Measurements from ENCODE around the gene SPATA3. TPM values are rescaled to one million over a fixed set of nuclear protein-coding genes. Genes with fewer than 3 reads are reported as not detected.
"Not testable (repeated sequence)": the region's sequence is repeated elsewhere in the genome, so short reads cannot be mapped to it uniquely, and the experiment has no call there.

Gene SPATA3
- polyA plus RNA-seq, 2 of the 4 experiments (the other 2 are of a cell fraction): not detected

GRCh38 chr2:231001921-231002320 is 6.0 kb downstream of the SPATA3 start:
- WGBS (ENCODE audit: missing lambda C conversion rate): 61% methylated on average over 4 of the region's 4 CpGs
- no peak overlapping the region for H3K4me2 ChIP-seq
- ChIA-PET CTCF (interaction anchor here (0.5 to 5.0 kb wide), 4 partner anchors 15 to 999 kb away, joined by 3 to 16 read pairs (median 7); no protein-coding TSS in a partner anchor), POLR2A (no interaction called here)
- DNase-seq (ENCODE audit: low read depth in 1 of 2, low spot score in 1 of 2): no peak
- no peak for ATAC-seq
- no peak overlapping the region for H3K27ac ChIP-seq
- no peak for FAIRE-seq
- H3K4me1 ChIP-seq: no peaks in the 10 kb centered on the region
- H3K9me3 ChIP-seq: peaks cover 2% of the 10 kb centered on the region; the same call in 1 of the 3 replicates
- H3K4me3 ChIP-seq: no peak overlapping the region
- TF ChIP-seq POLR2AphosphoS2 (conservative IDR thresholded peaks at IDR 0.05; ENCODE audit: low read length) (no peak), FOSB (CRISPR knock-in tag; IDR thresholded peaks at IDR 0.05) (no peak), KDM5A (IDR thresholded peaks at IDR 0.05) (no peak)
- TF ChIP-seq, protein P1, sequence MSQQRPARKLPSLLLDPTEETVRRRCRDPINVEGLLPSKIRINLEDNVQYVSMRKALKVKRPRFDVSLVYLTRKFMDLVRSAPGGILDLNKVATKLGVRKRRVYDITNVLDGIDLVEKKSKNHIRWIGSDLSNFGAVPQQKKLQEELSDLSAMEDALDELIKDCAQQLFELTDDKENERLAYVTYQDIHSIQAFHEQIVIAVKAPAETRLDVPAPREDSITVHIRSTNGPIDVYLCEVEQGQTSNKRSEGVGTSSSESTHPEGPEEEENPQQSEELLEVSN (IDR thresholded peaks at IDR 0.05; ENCODE audit: borderline replicate concordance, low read depth): no peak

- ATAC-seq (no peak), FAIRE-seq (no peak), DNase-seq (ENCODE audit: low read depth in 1 of 2, low spot score in 1 of 2) (no peak)
- Histone ChIP-seq H3K27ac (no peak overlapping the region), H3K4me3 (no peak overlapping the region), H3K4me1 (no peaks in the 10 kb centered on the region), H3K9me3 (peaks cover 2% of the 10 kb centered on the region; the same call in 1 of the 3 replicates), H3K4me2 (no peak overlapping the region)
- 56% methylated on average over 9 of the region's 10 CpGs for WGBS (ENCODE audit: missing lambda C conversion rate)
- ChIA-PET POLR2A (no interaction called here), CTCF (interaction anchor here (0.5 to 5.0 kb wide), 4 partner anchors 16 to 1000 kb away, joined by 3 to 16 read pairs (median 7); no protein-coding TSS in a partner anchor)
- no peak for TF ChIP-seq MAFK (IDR thresholded peaks at IDR 0.05; ENCODE audit: partially characterized antibody)
- TF ChIP-seq POLR2AphosphoS2 (conservative IDR thresholded peaks at IDR 0.05; ENCODE audit: low read length): no peak
- TF ChIP-seq, protein P2, sequence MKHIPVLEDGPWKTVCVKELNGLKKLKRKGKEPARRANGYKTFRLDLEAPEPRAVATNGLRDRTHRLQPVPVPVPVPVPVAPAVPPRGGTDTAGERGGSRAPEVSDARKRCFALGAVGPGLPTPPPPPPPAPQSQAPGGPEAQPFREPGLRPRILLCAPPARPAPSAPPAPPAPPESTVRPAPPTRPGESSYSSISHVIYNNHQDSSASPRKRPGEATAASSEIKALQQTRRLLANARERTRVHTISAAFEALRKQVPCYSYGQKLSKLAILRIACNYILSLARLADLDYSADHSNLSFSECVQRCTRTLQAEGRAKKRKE (CRISPR knock-in tag; IDR thresholded peaks at IDR 0.05; ENCODE audit: low read depth): no peak
- TF ChIP-seq SMC3 (IDR thresholded peaks at IDR 0.05): no peak
- no peak for TF ChIP-seq RFX5 (IDR thresholded peaks at IDR 0.05)
- TF ChIP-seq ZSCAN20 (CRISPR knock-in tag; IDR thresholded peaks at IDR 0.05): no peak
- no peak for TF ChIP-seq FOSB (CRISPR knock-in tag; IDR thresholded peaks at IDR 0.05)
- TF ChIP-seq HOXB5 (CRISPR knock-in tag; IDR thresholded peaks at IDR 0.05): no peak
- no peak for TF ChIP-seq HOXB13 (CRISPR knock-in tag; IDR thresholded peaks at IDR 0.05; ENCODE audit: low read depth)
- no peak for TF ChIP-seq TFCP2L1 (CRISPR knock-in tag; IDR thresholded peaks at IDR 0.05)
- no peak for TF ChIP-seq MAX (IDR thresholded peaks at IDR 0.05)
- no peak for TF ChIP-seq EHMT2 (IDR thresholded peaks at IDR 0.05; ENCODE audit: low read depth)
- no peak for TF ChIP-seq ESRRA (IDR thresholded peaks at IDR 0.05; ENCODE audit: borderline replicate concordance, low read length)
Observed at GRCh38 chr2:231002641-231003040, 6.7 kb downstream of the SPATA3 start.

- no peak for DNase-seq (ENCODE audit: low read depth in 1 of 2, low spot score in 1 of 2)
- Histone ChIP-seq H3K4me2 (no peak overlapping the region), H3K9me3 (peaks cover 2% of the 10 kb centered on the region; the same call in 1 of the 3 replicates), H3K4me3 (no peak overlapping the region), H3K4me1 (no peaks in the 10 kb centered on the region), H3K27ac (no peak overlapping the region)
- TF ChIP-seq CEBPB (IDR thresholded peaks at IDR 0.05) (no peak), FOXS1 (CRISPR knock-in tag; IDR thresholded peaks at IDR 0.05) (no peak), ZC3H11A (IDR thresholded peaks at IDR 0.05) (no peak), MAFK (IDR thresholded peaks at IDR 0.05; ENCODE audit: partially characterized antibody) (no peak), NR3C1 (IDR thresholded peaks at IDR 0.05) (no peak), HOXA7 (CRISPR knock-in tag; IDR thresholded peaks at IDR 0.05) (no peak), TFCP2L1 (CRISPR knock-in tag; IDR thresholded peaks at IDR 0.05) (no peak), POLR2AphosphoS2 (conservative IDR thresholded peaks at IDR 0.05; ENCODE audit: low read length) (no peak), SREBF2 (IDR thresholded peaks at IDR 0.05) (no peak), RARB (CRISPR knock-in tag; IDR thresholded peaks at IDR 0.05) (no peak)
- TF ChIP-seq, protein P3, sequence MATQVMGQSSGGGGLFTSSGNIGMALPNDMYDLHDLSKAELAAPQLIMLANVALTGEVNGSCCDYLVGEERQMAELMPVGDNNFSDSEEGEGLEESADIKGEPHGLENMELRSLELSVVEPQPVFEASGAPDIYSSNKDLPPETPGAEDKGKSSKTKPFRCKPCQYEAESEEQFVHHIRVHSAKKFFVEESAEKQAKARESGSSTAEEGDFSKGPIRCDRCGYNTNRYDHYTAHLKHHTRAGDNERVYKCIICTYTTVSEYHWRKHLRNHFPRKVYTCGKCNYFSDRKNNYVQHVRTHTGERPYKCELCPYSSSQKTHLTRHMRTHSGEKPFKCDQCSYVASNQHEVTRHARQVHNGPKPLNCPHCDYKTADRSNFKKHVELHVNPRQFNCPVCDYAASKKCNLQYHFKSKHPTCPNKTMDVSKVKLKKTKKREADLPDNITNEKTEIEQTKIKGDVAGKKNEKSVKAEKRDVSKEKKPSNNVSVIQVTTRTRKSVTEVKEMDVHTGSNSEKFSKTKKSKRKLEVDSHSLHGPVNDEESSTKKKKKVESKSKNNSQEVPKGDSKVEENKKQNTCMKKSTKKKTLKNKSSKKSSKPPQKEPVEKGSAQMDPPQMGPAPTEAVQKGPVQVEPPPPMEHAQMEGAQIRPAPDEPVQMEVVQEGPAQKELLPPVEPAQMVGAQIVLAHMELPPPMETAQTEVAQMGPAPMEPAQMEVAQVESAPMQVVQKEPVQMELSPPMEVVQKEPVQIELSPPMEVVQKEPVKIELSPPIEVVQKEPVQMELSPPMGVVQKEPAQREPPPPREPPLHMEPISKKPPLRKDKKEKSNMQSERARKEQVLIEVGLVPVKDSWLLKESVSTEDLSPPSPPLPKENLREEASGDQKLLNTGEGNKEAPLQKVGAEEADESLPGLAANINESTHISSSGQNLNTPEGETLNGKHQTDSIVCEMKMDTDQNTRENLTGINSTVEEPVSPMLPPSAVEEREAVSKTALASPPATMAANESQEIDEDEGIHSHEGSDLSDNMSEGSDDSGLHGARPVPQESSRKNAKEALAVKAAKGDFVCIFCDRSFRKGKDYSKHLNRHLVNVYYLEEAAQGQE (IDR thresholded peaks at IDR 0.05): no peak
- 4% methylated on average over 2 of the region's 2 CpGs for WGBS (ENCODE audit: missing lambda C conversion rate)
- ChIA-PET CTCF (interaction anchor here (2.7 to 5.0 kb wide), 2 partner anchors 16 to 50 kb away, joined by 11 to 16 read pairs; no protein-coding TSS in a partner anchor), POLR2A (no interaction called here)
- no peak for ATAC-seq
- no peak for FAIRE-seq
Observed at GRCh38 chr2:231003186-231003585, 7.3 kb downstream of the SPATA3 start.

- ATAC-seq; H3K9me3 ChIP-seq; DNase-seq (ENCODE audit: low read depth in 1 of 2, low spot score in 1 of 2); H3K4me2 ChIP-seq; H3K4me3 ChIP-seq; POLR2A ChIA-PET; FAIRE-seq; H3K27ac ChIP-seq; H3K4me1 ChIP-seq: not testable (repeated sequence)
- CTCF ChIA-PET: interaction anchor here (1.3 to 1.5 kb wide), 2 partner anchors 17 to 111 kb away, joined by 3 to 4 read pairs; no protein-coding TSS in a partner anchor
Observed at GRCh38 chr2:231004930-231005329, 9.0 kb downstream of the SPATA3 start.
